H1 (cell line): ENCODE results near the gene RASGRP1. TPM values are rescaled to one million over a fixed set of nuclear protein-coding genes. Genes with fewer than 3 reads are reported as not detected.

ENCODE experiments used
- CTCF ChIA-PET: fragments of 300-600 bp; sonication (Branson Sonifier 250); formaldehyde crosslinking; loops from one replicate; lab custom pipeline; 2021; ENCODE audit not compliant: partially characterized antibody; lab: Charles Lee
- POLR2A ChIA-PET: fragments of 300-600 bp; sonication (Branson Sonifier 250); formaldehyde crosslinking; loops from one replicate; lab custom pipeline; 2021; ENCODE audit warnings: inconsistent platforms; ENCODE audit not compliant: partially characterized antibody; lab: Charles Lee
- DNase-seq, 2 experiments: peaks; one replicate each; pipeline versions ENCODE4 v3.0.0 to v3.0.0-alpha.2; 2010 to 2022; ENCODE audit warnings: low spot score in 2 of 2, low read depth in 1 of 2, mixed read lengths in 1 of 2
- FAIRE-seq: peaks from 2 replicates; lab custom pipeline; 2011; peaks lifted over from hg19 to GRCh38; lab: Jason Lieb, UNC
- H2AFZ ChIP-seq: 2 replicates; pipeline ENCODE4 v1.8.1; 2012; ENCODE audit warnings: low read length, inconsistent platforms
- H2AK5ac ChIP-seq: 2 replicates; pipeline ENCODE4 v1.6.1; 2013; ENCODE audit warnings: low read depth, low read length
- H2BK120ac ChIP-seq: replicated peaks from 2 replicates; pipeline ENCODE3; 2013; ENCODE audit warnings: low read depth, low read length, inconsistent platforms
- H2BK12ac ChIP-seq: 2 replicates; pipeline ENCODE4 v1.6.1; 2013; ENCODE audit warnings: low read depth, low read length
- H2BK15ac ChIP-seq: 2 replicates; pipeline ENCODE4 v1.6.1; 2013; ENCODE audit warnings: low read length
- H2BK20ac ChIP-seq: 2 replicates; pipeline ENCODE4 v1.6.1; 2013; ENCODE audit warnings: low read length
- H2BK5ac ChIP-seq: 2 replicates; pipeline ENCODE4 v1.6.1; 2013; ENCODE audit warnings: low read depth, low read length
- H3K14ac ChIP-seq: 2 replicates; pipeline ENCODE4 v1.6.1; 2013; ENCODE audit warnings: inconsistent platforms; ENCODE audit not compliant: insufficient read length
- H3K18ac ChIP-seq: 2 replicates; pipeline ENCODE4 v1.6.1; 2013; ENCODE audit warnings: low read length; ENCODE audit errors: extremely low read depth
- H3K23ac ChIP-seq: 2 replicates; pipeline ENCODE4 v1.6.1; 2013; ENCODE audit warnings: inconsistent platforms; ENCODE audit not compliant: insufficient read length
- H3K23me2 ChIP-seq: 2 replicates; pipeline ENCODE4 v1.6.1; 2013; ENCODE audit warnings: low read depth, low read length
- H3K27ac ChIP-seq: 2 replicates; pipeline ENCODE4 v1.6.1; 2011; ENCODE audit warnings: low read depth, low read length, inconsistent platforms
- H3K27me3 ChIP-seq, 4 experiments: replicated peaks in 1 of 4; 1 replicate in 1 of 4; 2 replicates in 3 of 4; pipeline versions ENCODE4 v1.6.1 to v1.8.1; 2011 to 2013; ENCODE audit warnings: low read length in 3 of 4, mild to moderate bottlenecking in 3 of 4, inconsistent platforms in 2 of 4, mixed read lengths in 2 of 4, moderate library complexity in 1 of 4; ENCODE audit not compliant: control insufficient read depth in 3 of 4, insufficient read depth in 3 of 4; ENCODE audit errors: extremely low read depth in 1 of 4
- H3K36me3 ChIP-seq, 4 experiments: 2 replicates each; pipeline versions ENCODE4 v1.6.1 to v1.8.1; 2011 to 2013; ENCODE audit warnings: mild to moderate bottlenecking in 4 of 4, low read length in 3 of 4, moderate library complexity in 2 of 4, control low read depth in 1 of 4, inconsistent platforms in 1 of 4; ENCODE audit not compliant: insufficient read depth in 4 of 4, control insufficient read depth in 2 of 4
- H3K4ac ChIP-seq: replicated peaks from 2 replicates; pipeline ENCODE3; 2013; ENCODE audit warnings: low read length, low read depth, mixed read lengths, inconsistent platforms; ENCODE audit not compliant: insufficient read length
- H3K4me1 ChIP-seq, 4 experiments: replicated peaks in 1 of 4; 1 replicate in 1 of 4; 2 replicates in 3 of 4; pipeline versions ENCODE4 v1.6.1 to v1.8.1; 2011 to 2013; ENCODE audit warnings: low read length in 3 of 4, inconsistent platforms in 2 of 4, mixed read lengths in 1 of 4; ENCODE audit not compliant: insufficient read depth in 4 of 4, control insufficient read depth in 3 of 4
- H3K4me2 ChIP-seq, 2 experiments: 2 replicates each; pipeline versions ENCODE4 v1.6.1 to v1.8.1; 2011 to 2013; ENCODE audit warnings: low read depth in 2 of 2, low read length in 2 of 2, control low read depth in 1 of 2, inconsistent platforms in 1 of 2, mild to moderate bottlenecking in 1 of 2; ENCODE audit not compliant: insufficient read depth in 1 of 2
- H3K4me3 ChIP-seq, 4 experiments: fragments of 200-600, 300-600 bp in 1 of 4; sonication (generic), shearing (Covaris generic), sonication (Bioruptor Twin) in 1 of 4; 2 replicates each; pipeline versions ENCODE4 v1.5.1 to v1.8.1; 2011 to 2016; ENCODE audit warnings: low read length in 4 of 4, low read depth in 3 of 4, control low read depth in 2 of 4, inconsistent platforms in 2 of 4, mild to moderate bottlenecking in 2 of 4, mixed read lengths in 1 of 4, moderate library complexity in 1 of 4; ENCODE audit not compliant: insufficient read depth in 2 of 4; ENCODE audit errors: extremely low read depth in 1 of 4
- H3K56ac ChIP-seq: replicated peaks from 2 replicates; pipeline ENCODE3; 2013; ENCODE audit warnings: low read depth, mild to moderate bottlenecking, mixed read lengths, low read length, inconsistent platforms; ENCODE audit not compliant: insufficient read length
- H3K79me1 ChIP-seq: 2 replicates; pipeline ENCODE4 v1.6.1; 2013; ENCODE audit warnings: low read depth, low read length, control low read depth
- H3K79me2 ChIP-seq, 2 experiments: 2 replicates each; pipeline versions ENCODE4 v1.6.1 to v1.8.1; 2012 to 2013; ENCODE audit warnings: low read length in 2 of 2, mild to moderate bottlenecking in 2 of 2, inconsistent platforms in 1 of 2; ENCODE audit not compliant: insufficient read depth in 2 of 2, control insufficient read depth in 1 of 2
- H3K9ac ChIP-seq, 4 experiments: replicated peaks in 1 of 4; 1 replicate in 1 of 4; 2 replicates in 3 of 4; pipeline versions ENCODE4 v1.6.1 to v1.8.1; 2011 to 2013; ENCODE audit warnings: low read depth in 3 of 4, low read length in 3 of 4, control low read depth in 2 of 4, mild to moderate bottlenecking in 2 of 4, moderate library complexity in 2 of 4, inconsistent platforms in 1 of 4; ENCODE audit errors: extremely low read depth in 1 of 4
- H3K9me3 ChIP-seq, 2 experiments: 2 replicates each; pipeline versions ENCODE4 v1.6.1 to v1.8.1; 2012 to 2013; ENCODE audit warnings: mild to moderate bottlenecking in 2 of 2, moderate library complexity in 2 of 2, control low read depth in 1 of 2, inconsistent platforms in 1 of 2, low read depth in 1 of 2, low read length in 1 of 2, mixed read lengths in 1 of 2; ENCODE audit not compliant: insufficient read depth in 2 of 2
- H4K20me1 ChIP-seq, 2 experiments: replicated peaks in 1 of 2; 2 replicates each; pipeline versions ENCODE3 to v1.8.1; 2011 to 2013; ENCODE audit warnings: inconsistent platforms in 2 of 2, low read length in 2 of 2, mild to moderate bottlenecking in 1 of 2; ENCODE audit not compliant: insufficient read depth in 2 of 2, control insufficient read depth in 1 of 2
- H4K5ac ChIP-seq: 2 replicates; pipeline ENCODE4 v1.6.1; 2013; ENCODE audit warnings: low read length, low read depth, mixed read lengths, inconsistent platforms; ENCODE audit not compliant: insufficient read length
- H4K8ac ChIP-seq: 2 replicates; pipeline ENCODE4 v1.8.0; 2013; ENCODE audit warnings: mild to moderate bottlenecking, moderate library complexity, low read length, inconsistent platforms; ENCODE audit not compliant: insufficient read depth; ENCODE audit errors: extremely low read depth
- H4K91ac ChIP-seq: replicated peaks from 2 replicates; pipeline ENCODE3; 2013; ENCODE audit warnings: low read length, mixed read lengths, inconsistent platforms; ENCODE audit not compliant: insufficient read length
- CHD2 ChIP-seq: IDR thresholded peaks from 2 replicates; pipeline ENCODE4 v1.6.1; 2012; ENCODE audit warnings: low read length, improper control_type of control experiment
- EGR1 ChIP-seq: IDR thresholded peaks from 2 replicates; pipeline ENCODE4 v1.6.1; 2011; ENCODE audit warnings: low read depth, low read length, borderline replicate concordance
- EP300 ChIP-seq, 2 experiments: IDR thresholded peaks; 1 replicate in 1 of 2; 2 replicates in 1 of 2; pipeline ENCODE4 v1.6.1; 2011 to 2012; ENCODE audit warnings: low read depth in 2 of 2, low read length in 2 of 2, mild to moderate bottlenecking in 2 of 2, borderline replicate concordance in 1 of 2, inconsistent platforms in 1 of 2, moderate library complexity in 1 of 2
- EZH2 ChIP-seq: fragments of 200-600 bp; sonication (generic); IDR thresholded peaks from 2 replicates; pipeline ENCODE4 v1.7.1; 2012; ENCODE audit warnings: low read depth, mild to moderate bottlenecking, moderate library complexity, low read length, inconsistent platforms; ENCODE audit not compliant: severe bottlenecking
- PHF8 ChIP-seq: fragments of 200-600 bp; sonication (generic); conservative IDR thresholded peaks from 2 replicates; pipeline ENCODE4 v1.7.1; 2012; ENCODE audit warnings: low read depth, mild to moderate bottlenecking, inconsistent platforms, low read length, moderate library complexity
- POLR2A ChIP-seq, 2 experiments: IDR thresholded peaks; 1 replicate in 1 of 2; 2 replicates in 1 of 2; pipeline ENCODE4 v1.6.1; 2011; ENCODE audit warnings: low read depth in 2 of 2, low read length in 2 of 2, mild to moderate bottlenecking in 2 of 2; ENCODE audit errors: control extremely low read depth in 1 of 2
- SIN3A ChIP-seq, 2 experiments: IDR thresholded peaks in 1 of 2; conservative IDR thresholded peaks in 1 of 2; 2 replicates each; pipeline ENCODE4 v1.6.1; 2011 to 2012; ENCODE audit warnings: low read length in 2 of 2, improper control_type of control experiment in 1 of 2, low read depth in 1 of 2, mild to moderate bottlenecking in 1 of 2
- SP1 ChIP-seq: IDR thresholded peaks from 2 replicates; pipeline ENCODE4 v1.6.1; 2011; ENCODE audit warnings: low read depth, low read length
- SRF ChIP-seq: IDR thresholded peaks from 2 replicates; pipeline ENCODE4 v1.6.1; 2011; ENCODE audit warnings: mild to moderate bottlenecking, low read depth, low read length, moderate library complexity
- USF2 ChIP-seq: IDR thresholded peaks from 2 replicates; pipeline ENCODE4 v1.6.1; 2011; ENCODE audit warnings: low read length, improper control_type of control experiment
- ZNF274 ChIP-seq: IDR thresholded peaks from 2 replicates; pipeline ENCODE4 v1.7.0; 2012; ENCODE audit warnings: low read length, borderline replicate concordance; ENCODE audit errors: extremely low read depth
- WGBS, 2 experiments: shearing (Covaris generic) in 1 of 2; methylation state at CpG; one replicate each; pipeline versions ENCODE4 v1.1.6 to v1.1.7; 2013 to 2015; ENCODE audit warnings: low lambda C conversion rate in 2 of 2, mixed read lengths in 2 of 2, inconsistent platforms in 1 of 2, low coverage in 1 of 2, missing lambda C conversion rate in 1 of 2; ENCODE audit not compliant: insufficient replicate concordance in 2 of 2, insufficient coverage in 1 of 2, insufficient read length in 1 of 2; ENCODE audit errors: extremely low coverage in 1 of 2, missing lambda C conversion rate in 1 of 2; 5-methylcytosine and 5-hydroxymethylcytosine counted together
- polyA plus RNA-seq, 7 experiments: library from polyadenylated mRNA; depleted of rRNA in 3 of 7; stranded (reverse) in 5 of 7; unstranded in 2 of 7; fragments of >200 nt in 5 of 7; fragments of 200-250 nt in 2 of 7; gene quantifications; 1 replicate in 5 of 7; 2 replicates in 1 of 7; 4 replicates in 1 of 7; pipeline versions ENCODE4 v1.2.1 to v1.2.3, GENCODE V29; 2011 to 2013; ENCODE audit warnings: missing spikeins in 2 of 7, mixed read lengths in 2 of 7
- total RNA-seq: library from RNA; stranded (reverse); fragmentation: NEBNext Ultra II Directional; extraction: Animal tissue kit (Norgen Biotek cat#: 25700); gene quantifications from 2 replicates; pipeline ENCODE4 v1.2.1, GENCODE V29; 2021
- TF ChIP-seq, protein P1 (sequence below): IDR thresholded peaks from 2 replicates; pipeline ENCODE4 v1.6.1; 2011; ENCODE audit warnings: low read depth, mild to moderate bottlenecking, low read length; ENCODE audit not compliant: insufficient read depth

Gene RASGRP1
- total and polyA plus RNA-seq, 2 of the 8 experiments (the other 6 are each of a cell fraction or from before 2014, with no cell fraction given), result 1.1 to 2.1 TPM

- POLR2A ChIA-PET, result interaction anchor here (1.1 kb wide), 1 partner anchor 41 kb away, joined by 3 read pairs; no protein-coding TSS in a partner anchor
- H3K79me1 ChIP-seq, result no peaks in the 10 kb centered on the region
- no peak overlapping the region for H4K91ac ChIP-seq
- H3K4me2 ChIP-seq, result no peak overlapping the region
- no peak overlapping the region for H2BK5ac ChIP-seq
- H3K14ac ChIP-seq, result no peak overlapping the region
- H3K79me2 ChIP-seq, result no peaks in the 10 kb centered on the region
- H4K8ac ChIP-seq, result no peak overlapping the region
- no peak overlapping the region for H2AK5ac ChIP-seq
- H3K23me2 ChIP-seq, result no peaks in the 10 kb centered on the region
- no peak overlapping the region for H3K56ac ChIP-seq
- H3K4ac ChIP-seq, result no peak overlapping the region
- H2BK20ac ChIP-seq, result no peak overlapping the region
- no peak overlapping the region for H2BK120ac ChIP-seq
- H3K18ac ChIP-seq, result no peak overlapping the region
- H3K4me1 ChIP-seq, result no peaks in the 10 kb centered on the region
- no peak for DNase-seq
- no peak overlapping the region for H2BK15ac ChIP-seq
- no peak overlapping the region for H3K23ac ChIP-seq
- H2BK12ac ChIP-seq, result no peak overlapping the region
- FAIRE-seq, result no peak
- H4K5ac ChIP-seq, result no peak overlapping the region
- no peaks in the 10 kb centered on the region for H3K9me3 ChIP-seq
- CTCF ChIA-PET, result interaction anchor here (1.2 to 2.6 kb wide), 2 partner anchors 161 to 177 kb away, joined by 3 to 5 read pairs; no protein-coding TSS in a partner anchor
- H4K20me1 ChIP-seq, result no peaks in the 10 kb centered on the region
- H3K36me3 ChIP-seq, result no peaks in the 10 kb centered on the region
- H3K4me3 ChIP-seq, result no peak overlapping the region
- H3K9ac ChIP-seq, result no peak overlapping the region
- no peak overlapping the region for H3K27ac ChIP-seq
- 87% methylated on average over 4 of the region's 4 CpGs; no CpG with 5 or more reads in 1 of the 2 experiments for WGBS, 2 experiments
- no peaks in the 10 kb centered on the region for H3K27me3 ChIP-seq
- no peak overlapping the region for H2AFZ ChIP-seq
- TF ChIP-seq SIN3A (conservative IDR thresholded peaks at IDR 0.05 in 1 of 2, IDR thresholded peaks at IDR 0.05 in 1 of 2; ENCODE audit: low read depth in 1 of 2, low read length in 2 of 2), result no peak
- no peak for TF ChIP-seq EP300 (IDR thresholded peaks at IDR 0.05; ENCODE audit: borderline replicate concordance in 1 of 2, low read depth in 2 of 2, low read length in 2 of 2)
- TF ChIP-seq USF2, result no peak
- TF ChIP-seq PHF8, result no peak
- TF ChIP-seq POLR2A (IDR thresholded peaks at IDR 0.05; ENCODE audit: control extremely low read depth in 1 of 2, low read depth in 2 of 2, low read length in 2 of 2), result no peak
- no peak for TF ChIP-seq ZNF274
- no peak for TF ChIP-seq CHD2
- no peak for TF ChIP-seq EGR1
- no peak for TF ChIP-seq SRF
- no peak for TF ChIP-seq SP1
- TF ChIP-seq, protein P1, sequence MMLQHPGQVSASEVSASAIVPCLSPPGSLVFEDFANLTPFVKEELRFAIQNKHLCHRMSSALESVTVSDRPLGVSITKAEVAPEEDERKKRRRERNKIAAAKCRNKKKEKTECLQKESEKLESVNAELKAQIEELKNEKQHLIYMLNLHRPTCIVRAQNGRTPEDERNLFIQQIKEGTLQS, result no peak
- TF ChIP-seq EZH2, result no peak
These were observed 41.7 kb downstream of the RASGRP1 start for GRCh38 chr15:38522922-38523321.
